ENCODE measurements around the gene DRAM1.

Gene DRAM1

DNA sequence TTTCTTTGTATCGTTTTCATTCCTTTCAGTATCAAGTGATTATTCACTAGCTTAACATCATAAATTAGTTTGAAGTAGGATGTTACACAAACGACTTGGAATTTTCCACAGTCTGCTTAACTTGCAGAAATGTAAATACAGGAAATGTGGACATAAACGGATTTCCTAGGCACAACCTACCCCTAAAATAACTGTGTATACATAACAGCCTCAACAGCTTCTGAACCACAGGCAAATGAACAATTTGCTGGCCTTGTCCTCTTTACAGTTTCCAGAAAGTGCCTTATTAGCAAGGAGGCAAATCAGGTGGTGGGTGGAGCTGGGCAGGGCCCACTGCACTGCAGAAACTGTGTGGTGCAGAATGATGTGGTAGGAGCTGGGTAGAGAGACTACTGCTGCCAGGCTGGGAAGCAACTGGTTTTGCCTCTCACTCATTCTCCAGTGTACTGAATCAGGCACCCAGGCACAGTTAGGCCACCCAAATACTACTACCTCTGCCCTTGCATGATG is 14.1 kb downstream of the DRAM1 start:
- no peak for TF ChIP-seq ZFX (IDR thresholded peaks at IDR 0.05; ENCODE audit: borderline replicate concordance)
- TF ChIP-seq, protein P1, sequence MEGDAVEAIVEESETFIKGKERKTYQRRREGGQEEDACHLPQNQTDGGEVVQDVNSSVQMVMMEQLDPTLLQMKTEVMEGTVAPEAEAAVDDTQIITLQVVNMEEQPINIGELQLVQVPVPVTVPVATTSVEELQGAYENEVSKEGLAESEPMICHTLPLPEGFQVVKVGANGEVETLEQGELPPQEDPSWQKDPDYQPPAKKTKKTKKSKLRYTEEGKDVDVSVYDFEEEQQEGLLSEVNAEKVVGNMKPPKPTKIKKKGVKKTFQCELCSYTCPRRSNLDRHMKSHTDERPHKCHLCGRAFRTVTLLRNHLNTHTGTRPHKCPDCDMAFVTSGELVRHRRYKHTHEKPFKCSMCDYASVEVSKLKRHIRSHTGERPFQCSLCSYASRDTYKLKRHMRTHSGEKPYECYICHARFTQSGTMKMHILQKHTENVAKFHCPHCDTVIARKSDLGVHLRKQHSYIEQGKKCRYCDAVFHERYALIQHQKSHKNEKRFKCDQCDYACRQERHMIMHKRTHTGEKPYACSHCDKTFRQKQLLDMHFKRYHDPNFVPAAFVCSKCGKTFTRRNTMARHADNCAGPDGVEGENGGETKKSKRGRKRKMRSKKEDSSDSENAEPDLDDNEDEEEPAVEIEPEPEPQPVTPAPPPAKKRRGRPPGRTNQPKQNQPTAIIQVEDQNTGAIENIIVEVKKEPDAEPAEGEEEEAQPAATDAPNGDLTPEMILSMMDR (IDR thresholded peaks at IDR 0.05) = no peak
- peak overlapping the region; percentile 21; the same call in 1 of the 2 replicates for H3K27ac ChIP-seq

DNA sequence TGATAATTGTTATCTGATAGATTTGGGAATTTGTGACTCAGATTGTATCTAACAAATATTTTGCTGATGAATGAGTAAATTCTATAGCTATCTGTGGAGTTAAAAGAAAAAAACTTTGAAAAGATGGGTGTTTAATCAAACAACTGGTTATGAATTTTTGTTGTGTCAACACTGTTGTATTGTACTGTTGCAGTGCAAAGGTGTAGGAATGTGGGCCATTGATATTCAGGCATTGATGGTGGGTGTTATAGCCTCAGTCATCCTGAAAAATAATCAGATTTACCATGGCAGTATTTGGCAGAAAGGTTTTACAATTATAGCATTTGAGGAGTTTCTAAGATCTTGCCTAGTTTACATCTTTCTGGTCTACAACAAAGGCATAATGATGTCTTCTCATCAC is 15.4 kb downstream of the DRAM1 start:
- H3K27ac ChIP-seq = no peak overlapping the region

DNA sequence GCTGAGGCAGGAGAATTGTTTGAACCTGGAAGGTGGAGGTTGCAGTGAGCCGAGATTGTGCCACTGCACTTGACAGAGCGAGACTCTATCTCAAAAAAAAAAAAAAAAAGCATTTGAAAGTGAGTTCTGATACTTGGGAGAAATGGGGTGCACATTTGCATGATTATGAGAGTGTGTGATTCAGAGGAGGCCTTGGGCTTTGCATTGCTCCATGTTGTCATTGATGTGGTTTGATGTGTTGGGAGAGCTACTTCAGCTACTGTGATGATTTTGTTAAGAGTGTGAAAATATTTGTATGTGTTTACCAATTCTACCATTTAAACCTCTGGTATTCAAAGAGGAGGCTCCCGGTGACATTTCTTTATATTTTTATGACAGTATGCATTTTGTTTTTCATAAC is 24.4 kb downstream of the DRAM1 start:
- TF ChIP-seq, protein P1 (IDR thresholded peaks at IDR 0.05) = no peak
- TF ChIP-seq ZFX (IDR thresholded peaks at IDR 0.05; ENCODE audit: borderline replicate concordance) = no peak
- H3K27ac ChIP-seq = no peak overlapping the region

More for the DNA sequence above, 15.4 kb downstream of the DRAM1 start:
- TF ChIP-seq ZFX (IDR thresholded peaks at IDR 0.05; ENCODE audit: borderline replicate concordance) = no peak
- TF ChIP-seq, protein P1 (IDR thresholded peaks at IDR 0.05) = no peak

DNA sequence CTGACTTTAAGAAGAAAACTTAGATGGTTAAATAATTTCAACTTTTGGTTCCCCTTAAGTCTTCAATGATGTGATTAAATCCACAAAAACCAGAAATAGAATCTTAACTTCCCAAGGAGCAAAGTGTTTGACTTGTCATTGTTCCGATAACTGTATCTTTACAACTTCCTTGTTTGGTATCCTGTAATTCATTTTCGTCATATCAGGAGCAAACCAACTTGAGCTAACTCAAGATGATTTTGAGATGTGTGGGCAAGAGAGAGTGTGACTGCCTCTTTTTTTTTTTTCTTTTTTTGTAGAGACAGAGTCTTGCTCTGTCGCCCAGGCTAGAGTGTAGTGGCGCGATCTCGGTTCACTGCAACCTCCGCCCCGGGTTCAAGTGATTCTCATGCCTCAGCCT is 25.3 kb downstream of the DRAM1 start:
- no peak for TF ChIP-seq ZFX (IDR thresholded peaks at IDR 0.05; ENCODE audit: borderline replicate concordance)
- TF ChIP-seq, protein P1 (IDR thresholded peaks at IDR 0.05) = no peak
- no peak overlapping the region for H3K27ac ChIP-seq

DNA sequence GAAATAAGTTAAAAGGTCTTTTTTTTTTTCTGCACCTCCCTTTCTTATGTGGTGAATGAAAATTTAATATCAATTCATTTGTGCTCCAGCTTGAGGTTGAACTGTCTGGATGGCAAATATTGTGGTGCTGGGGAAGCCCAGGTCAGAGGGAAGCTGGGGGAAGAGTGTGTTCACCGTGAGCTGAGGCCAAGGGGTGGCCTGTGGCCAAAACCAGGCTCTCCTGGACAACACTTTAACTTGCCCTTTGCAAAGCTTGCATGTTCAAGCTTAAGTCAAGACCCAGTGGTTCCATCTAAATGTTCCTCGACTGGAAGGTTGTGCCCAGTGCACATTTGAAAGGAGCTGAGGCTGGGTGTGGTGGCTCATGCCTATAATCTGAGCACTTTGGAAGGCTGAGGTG is 28.8 kb downstream of the DRAM1 start:
- TF ChIP-seq, protein P1 (IDR thresholded peaks at IDR 0.05) = no peak
- no peak for TF ChIP-seq ZFX (IDR thresholded peaks at IDR 0.05; ENCODE audit: borderline replicate concordance)
- H3K27ac ChIP-seq = no peak overlapping the region

DNA sequence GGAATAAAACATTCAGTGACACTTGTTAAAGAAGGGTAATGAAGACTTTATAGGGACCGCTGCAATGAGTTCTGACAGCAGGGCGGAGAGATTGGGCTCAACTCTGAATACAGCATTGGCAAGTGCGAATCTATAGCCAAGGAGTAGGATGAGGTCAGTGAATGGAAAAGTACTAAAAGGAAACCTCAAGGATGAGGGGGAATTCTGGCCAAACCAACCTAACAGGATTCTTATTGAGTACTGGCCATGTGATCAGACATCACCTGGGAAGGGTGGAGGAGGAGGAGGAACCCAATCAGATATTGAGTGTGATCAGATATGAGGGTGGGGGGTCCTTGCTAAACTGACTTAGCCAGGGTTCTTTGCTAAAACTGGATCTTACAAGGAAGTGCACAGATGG is 31.0 kb downstream of the DRAM1 start:
- TF ChIP-seq, protein P1 (IDR thresholded peaks at IDR 0.05) = no peak
- TF ChIP-seq ZFX (IDR thresholded peaks at IDR 0.05; ENCODE audit: borderline replicate concordance) = no peak
- no peak overlapping the region for H3K27ac ChIP-seq

DNA sequence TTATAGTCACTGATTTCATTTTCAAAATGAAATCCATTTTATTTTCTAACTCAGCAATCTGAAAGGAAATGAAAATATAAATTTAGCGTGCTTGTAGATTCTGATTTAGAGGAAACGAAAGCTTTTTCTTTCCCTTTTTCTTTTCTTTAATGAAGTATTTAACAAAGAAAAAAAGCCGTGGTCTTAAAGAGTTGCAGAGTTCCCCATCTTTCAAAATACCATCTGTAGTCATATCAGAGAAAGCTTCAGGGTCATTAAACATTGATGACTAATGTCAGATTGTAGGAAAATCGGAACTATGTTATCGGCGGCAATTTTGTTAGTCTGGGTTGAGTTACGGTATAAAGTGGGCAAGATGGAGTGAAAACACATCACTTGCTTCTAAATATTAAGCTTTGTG is 32.3 kb downstream of the DRAM1 start:
- TF ChIP-seq ZFX (IDR thresholded peaks at IDR 0.05; ENCODE audit: borderline replicate concordance) = no peak
- TF ChIP-seq, protein P1 (IDR thresholded peaks at IDR 0.05) = no peak
- H3K27ac ChIP-seq = no peak overlapping the region
